Caco-2 (cell line): ENCODE measurements around the gene CHSY3. TPM values are rescaled to one million over a fixed set of nuclear protein-coding genes. Genes with fewer than 3 reads are reported as not detected.

Experiments used
- BruUV-seq: library from RNA; stranded (reverse); fragments of 400-500 nt; replicated peaks from 2 replicates; lab custom pipeline; 2021; lab: Mats Ljungman, UMichigan
- CTCF ChIA-PET: fragments of 300-600 bp; sonication (Branson Sonifier 250); formaldehyde crosslinking; loops from one replicate; lab custom pipeline; 2022; ENCODE audit warnings: antibody characterized with exemption; lab: Charles Lee
- POLR2A ChIA-PET: fragments of 300-600 bp; sonication (Branson Sonifier 250); formaldehyde crosslinking; loops from one replicate; lab custom pipeline; 2022; ENCODE audit warnings: antibody characterized with exemption; lab: Charles Lee
- DNase-seq, 2 experiments: peaks; one replicate each; pipeline versions ENCODE4 v3.0.0 to v3.0.0-alpha.2; 2020 to 2022
- H3K27me3 ChIP-seq: replicated peaks from 2 replicates; pipeline ENCODE4 v1.6.0; 2011; ENCODE audit warnings: low read length; ENCODE audit not compliant: control insufficient read depth, insufficient read depth
- H3K36me3 ChIP-seq: 2 replicates; pipeline ENCODE4 v1.5.1; 2011; ENCODE audit warnings: low read length; ENCODE audit not compliant: control insufficient read depth, insufficient read depth
- H3K4me1 ChIP-seq: fragments of 250-450 bp; sonication (Bioruptor Pico); 2 replicates; pipeline ENCODE4 v1.5.1; 2020; ENCODE audit warnings: mild to moderate bottlenecking
- H3K4me3 ChIP-seq: 2 replicates; pipeline ENCODE4 v1.5.1; 2011; ENCODE audit warnings: low read depth, mild to moderate bottlenecking, control low read depth, low read length
- H3K9me3 ChIP-seq: fragments of 250-450 bp; sonication (Bioruptor Pico); 2 replicates; pipeline ENCODE4 v1.5.1; 2020; ENCODE audit warnings: mild to moderate bottlenecking, moderate library complexity
- H3K27ac Mint-ChIP-seq: one replicate; pipeline ENCODE4 v1.8.0; 2022; ENCODE audit warnings: mixed read lengths; ENCODE audit not compliant: unreplicated experiment
- H3K27me3 Mint-ChIP-seq: one replicate; pipeline ENCODE4 v1.8.0; 2022; ENCODE audit warnings: mixed read lengths; ENCODE audit not compliant: insufficient read depth, unreplicated experiment
- H3K36me3 Mint-ChIP-seq: one replicate; pipeline ENCODE4 v1.8.0; 2022; ENCODE audit warnings: mild to moderate bottlenecking, mixed read lengths; ENCODE audit not compliant: insufficient read depth, unreplicated experiment
- H3K4me1 Mint-ChIP-seq: one replicate; pipeline ENCODE4 v1.8.0; 2022; ENCODE audit warnings: low read depth, mixed read lengths; ENCODE audit not compliant: unreplicated experiment
- H3K4me3 Mint-ChIP-seq: one replicate; pipeline ENCODE4 v1.8.0; 2022; ENCODE audit warnings: mild to moderate bottlenecking, moderate library complexity, mixed read lengths; ENCODE audit not compliant: unreplicated experiment
- H3K9me3 Mint-ChIP-seq: one replicate; pipeline ENCODE4 v1.8.0; 2022; ENCODE audit warnings: mixed read lengths; ENCODE audit not compliant: unreplicated experiment
- intact Hi-C: fragments of 100-400 bp; cut with micrococcal nuclease; formaldehyde crosslinking; loops from one replicate; pipeline ENCODE4 v1.10.0; 2022; ENCODE audit not compliant: unreplicated experiment
- total RNA-seq: library from RNA; stranded (reverse); gene quantifications from 2 replicates; pipeline ENCODE4 v1.2.3, GENCODE V29; 2022
- TF ChIP-seq, protein P1 (sequence below), 2 experiments: fragments of 200-600 bp in 1 of 2; IDR thresholded peaks; 1 replicate in 1 of 2; 2 replicates in 1 of 2; pipeline versions ENCODE4 v1.5.1 to v1.8.0; 2011 to 2022; ENCODE audit warnings: antibody characterized with exemption in 1 of 2, control low read depth in 1 of 2, inconsistent platforms in 1 of 2, low read depth in 1 of 2, low read length in 1 of 2, mild to moderate bottlenecking in 1 of 2, moderate library complexity in 1 of 2; ENCODE audit not compliant: insufficient read depth in 1 of 2, severe bottlenecking in 1 of 2, unreplicated experiment in 1 of 2

The CHSY3 gene
- total RNA-seq, 1 experiment from 2014 or later, result 0.32 TPM

DNA sequence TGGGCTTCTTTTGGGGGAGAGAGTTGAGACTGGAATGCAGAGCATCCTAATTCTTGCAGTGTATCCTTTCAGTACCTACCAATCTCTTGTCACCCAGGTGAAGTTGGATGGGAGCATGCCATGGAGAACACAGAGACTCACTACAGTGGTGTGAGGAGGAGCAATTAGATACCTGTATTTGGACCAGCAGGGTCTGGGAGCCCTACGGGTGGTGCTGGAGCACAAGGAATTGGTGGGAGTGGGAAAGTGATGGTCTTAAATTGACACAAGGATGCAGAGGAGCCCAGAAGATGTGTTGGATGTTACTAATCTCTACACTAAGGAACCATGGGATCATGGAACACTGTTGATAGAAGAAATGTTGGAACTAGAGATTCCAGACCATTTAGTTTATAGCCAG, 212.7 kb downstream of the CHSY3 start:
- intact Hi-C loops, result no loop called here
- POLR2A ChIA-PET, result no interaction called here
- Mint-ChIP-seq H3K36me3 (no peaks in the 10 kb centered on the region), H3K4me3 (no peak overlapping the region), H3K27me3 (no peaks in the 10 kb centered on the region), H3K9me3 (no peaks in the 10 kb centered on the region), H3K4me1 (peaks cover 6% of the 10 kb centered on the region), H3K27ac (no peak overlapping the region)
- CTCF ChIA-PET, result no interaction called here
- no peaks in the 10 kb centered on the region for H3K9me3 ChIP-seq
- peak in 1 of 2 experiments; percentile 5 for DNase-seq
- H3K36me3 ChIP-seq, result no peaks in the 10 kb centered on the region
- H3K4me1 ChIP-seq, result no peaks in the 10 kb centered on the region
- no TSS peak for BruUV-seq
- no peak overlapping the region for H3K4me3 ChIP-seq
- no peaks in the 10 kb centered on the region for H3K27me3 ChIP-seq
- TF ChIP-seq, protein P1, sequence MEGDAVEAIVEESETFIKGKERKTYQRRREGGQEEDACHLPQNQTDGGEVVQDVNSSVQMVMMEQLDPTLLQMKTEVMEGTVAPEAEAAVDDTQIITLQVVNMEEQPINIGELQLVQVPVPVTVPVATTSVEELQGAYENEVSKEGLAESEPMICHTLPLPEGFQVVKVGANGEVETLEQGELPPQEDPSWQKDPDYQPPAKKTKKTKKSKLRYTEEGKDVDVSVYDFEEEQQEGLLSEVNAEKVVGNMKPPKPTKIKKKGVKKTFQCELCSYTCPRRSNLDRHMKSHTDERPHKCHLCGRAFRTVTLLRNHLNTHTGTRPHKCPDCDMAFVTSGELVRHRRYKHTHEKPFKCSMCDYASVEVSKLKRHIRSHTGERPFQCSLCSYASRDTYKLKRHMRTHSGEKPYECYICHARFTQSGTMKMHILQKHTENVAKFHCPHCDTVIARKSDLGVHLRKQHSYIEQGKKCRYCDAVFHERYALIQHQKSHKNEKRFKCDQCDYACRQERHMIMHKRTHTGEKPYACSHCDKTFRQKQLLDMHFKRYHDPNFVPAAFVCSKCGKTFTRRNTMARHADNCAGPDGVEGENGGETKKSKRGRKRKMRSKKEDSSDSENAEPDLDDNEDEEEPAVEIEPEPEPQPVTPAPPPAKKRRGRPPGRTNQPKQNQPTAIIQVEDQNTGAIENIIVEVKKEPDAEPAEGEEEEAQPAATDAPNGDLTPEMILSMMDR (IDR thresholded peaks at IDR 0.05; ENCODE audit: insufficient read depth in 1 of 2, low read depth in 1 of 2, low read length in 1 of 2, severe bottlenecking in 1 of 2, unreplicated experiment in 1 of 2), result no peak

DNA sequence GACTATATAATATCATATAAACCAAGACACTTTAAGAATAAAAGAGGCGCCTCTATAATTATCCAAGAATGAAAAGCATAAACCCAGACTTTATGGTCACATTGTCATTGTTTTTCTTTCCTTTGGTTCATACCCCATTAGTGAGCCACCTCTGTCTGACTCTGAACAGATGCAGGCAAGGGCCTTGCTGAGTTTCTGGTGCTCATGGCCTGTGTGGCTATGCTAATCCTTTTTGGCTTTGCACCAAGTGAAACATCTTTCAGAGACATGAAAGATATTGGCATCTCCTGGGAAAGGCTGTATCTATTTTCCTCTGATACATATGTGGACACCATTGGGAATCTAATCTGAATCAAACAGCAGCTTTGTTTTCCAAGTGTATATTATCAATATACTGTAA, 222.5 kb downstream of the CHSY3 start:
- H3K36me3 ChIP-seq, result no peaks in the 10 kb centered on the region
- H3K9me3 ChIP-seq, result no peaks in the 10 kb centered on the region
- H3K4me3 Mint-ChIP-seq, result no peak overlapping the region
- H3K4me3 ChIP-seq, result no peak overlapping the region
- no peaks in the 10 kb centered on the region for H3K9me3 Mint-ChIP-seq
- H3K4me1 Mint-ChIP-seq, result no peaks in the 10 kb centered on the region
- DNase-seq, result no peak
- intact Hi-C loops, result no loop called here
- TF ChIP-seq, protein P1 (IDR thresholded peaks at IDR 0.05; ENCODE audit: insufficient read depth in 1 of 2, low read depth in 1 of 2, low read length in 1 of 2, severe bottlenecking in 1 of 2, unreplicated experiment in 1 of 2), result no peak
- H3K36me3 Mint-ChIP-seq, result no peaks in the 10 kb centered on the region
- H3K27ac Mint-ChIP-seq, result no peak overlapping the region
- no TSS peak for BruUV-seq
- H3K4me1 ChIP-seq, result no peaks in the 10 kb centered on the region
- peaks cover 5% of the 10 kb centered on the region for H3K27me3 Mint-ChIP-seq
- ChIA-PET CTCF (no interaction called here), POLR2A (no interaction called here)
- no peaks in the 10 kb centered on the region for H3K27me3 ChIP-seq

DNA sequence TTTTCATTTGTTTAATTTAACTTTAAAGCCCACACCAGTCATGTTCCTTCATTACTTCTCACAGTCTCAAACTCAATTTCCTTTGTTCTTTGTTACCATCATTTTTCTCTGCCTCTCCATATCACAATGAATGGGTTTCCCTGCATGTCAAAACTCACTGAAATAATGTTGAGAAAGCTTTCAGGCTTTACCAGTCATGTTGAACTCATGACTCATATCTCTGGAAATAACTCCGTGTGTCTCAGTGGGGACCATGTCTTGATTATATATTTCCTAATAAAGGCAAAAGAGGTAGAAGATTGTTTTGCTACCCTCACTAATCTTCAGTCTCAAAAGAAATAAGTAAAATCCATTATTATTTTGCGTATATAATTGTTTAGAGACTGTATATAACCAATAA, 231.2 kb downstream of the CHSY3 start:
- Histone ChIP-seq H3K4me3 (no peak overlapping the region), H3K27me3 (no peaks in the 10 kb centered on the region), H3K36me3 (no peaks in the 10 kb centered on the region), H3K9me3 (no peaks in the 10 kb centered on the region), H3K4me1 (no peaks in the 10 kb centered on the region)
- TF ChIP-seq, protein P1 (IDR thresholded peaks at IDR 0.05; ENCODE audit: insufficient read depth in 1 of 2, low read depth in 1 of 2, low read length in 1 of 2, severe bottlenecking in 1 of 2, unreplicated experiment in 1 of 2), result no peak
- ChIA-PET POLR2A (no interaction called here), CTCF (no interaction called here)
- Mint-ChIP-seq H3K36me3 (no peaks in the 10 kb centered on the region), H3K4me1 (no peaks in the 10 kb centered on the region), H3K4me3 (no peak overlapping the region), H3K9me3 (no peaks in the 10 kb centered on the region), H3K27ac (no peak overlapping the region), H3K27me3 (no peaks in the 10 kb centered on the region)
- BruUV-seq, result no TSS peak
- no peak for DNase-seq
- intact Hi-C loops, result no loop called here
